GM13976 (cell line): ENCODE data around the gene NPW.

ENCODE experiments used
- DNase-seq: peaks from one replicate; pipeline ENCODE4 v3.0.0; 2012; ENCODE audit warnings: low spot score
- in situ Hi-C: fragments of 300-500 bp; cut with MboI; formaldehyde crosslinking; loops from one replicate; pipeline ENCODE4 v1.12.0; 2022; ENCODE audit warnings: low sequenced_read_pairs, mixed read lengths, inconsistent platforms; ENCODE audit not compliant: unreplicated experiment
- TF ChIP-seq, protein P1 (sequence below): IDR thresholded peaks from 2 replicates; pipeline ENCODE4 v1.5.1; 2012; ENCODE audit warnings: borderline replicate concordance, mild to moderate bottlenecking; ENCODE audit not compliant: insufficient read depth; ENCODE audit errors: extremely low read depth, missing control alignments, control extremely low read depth

NPW gene

GRCh38 chr16:2056077-2056476, 36.5 kb downstream of the NPW start:
- in situ Hi-C loops = no loop called here
- TF ChIP-seq, protein P1, sequence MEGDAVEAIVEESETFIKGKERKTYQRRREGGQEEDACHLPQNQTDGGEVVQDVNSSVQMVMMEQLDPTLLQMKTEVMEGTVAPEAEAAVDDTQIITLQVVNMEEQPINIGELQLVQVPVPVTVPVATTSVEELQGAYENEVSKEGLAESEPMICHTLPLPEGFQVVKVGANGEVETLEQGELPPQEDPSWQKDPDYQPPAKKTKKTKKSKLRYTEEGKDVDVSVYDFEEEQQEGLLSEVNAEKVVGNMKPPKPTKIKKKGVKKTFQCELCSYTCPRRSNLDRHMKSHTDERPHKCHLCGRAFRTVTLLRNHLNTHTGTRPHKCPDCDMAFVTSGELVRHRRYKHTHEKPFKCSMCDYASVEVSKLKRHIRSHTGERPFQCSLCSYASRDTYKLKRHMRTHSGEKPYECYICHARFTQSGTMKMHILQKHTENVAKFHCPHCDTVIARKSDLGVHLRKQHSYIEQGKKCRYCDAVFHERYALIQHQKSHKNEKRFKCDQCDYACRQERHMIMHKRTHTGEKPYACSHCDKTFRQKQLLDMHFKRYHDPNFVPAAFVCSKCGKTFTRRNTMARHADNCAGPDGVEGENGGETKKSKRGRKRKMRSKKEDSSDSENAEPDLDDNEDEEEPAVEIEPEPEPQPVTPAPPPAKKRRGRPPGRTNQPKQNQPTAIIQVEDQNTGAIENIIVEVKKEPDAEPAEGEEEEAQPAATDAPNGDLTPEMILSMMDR = no peak

GRCh38 chr16:2056681-2057407, 37.3 kb downstream of the NPW start:
- in situ Hi-C loops = no loop called here
- no peak for DNase-seq

More at GRCh38 chr16:2056077-2056476, 36.5 kb downstream of the NPW start:
- DNase-seq = no peak

GRCh38 chr16:2057438-2057837, 37.9 kb downstream of the NPW start:
- in situ Hi-C loops = no loop called here
- no peak for DNase-seq
- TF ChIP-seq, protein P1 = no peak

More at GRCh38 chr16:2056681-2057407, 37.3 kb downstream of the NPW start:
- TF ChIP-seq, protein P1 = no peak

- in situ Hi-C loops = no loop called here
- DNase-seq = no peak
- TF ChIP-seq, protein P1 = no peak
Measured at GRCh38 chr16:2058420-2058819, 38.8 kb downstream of the NPW start.

DNA sequence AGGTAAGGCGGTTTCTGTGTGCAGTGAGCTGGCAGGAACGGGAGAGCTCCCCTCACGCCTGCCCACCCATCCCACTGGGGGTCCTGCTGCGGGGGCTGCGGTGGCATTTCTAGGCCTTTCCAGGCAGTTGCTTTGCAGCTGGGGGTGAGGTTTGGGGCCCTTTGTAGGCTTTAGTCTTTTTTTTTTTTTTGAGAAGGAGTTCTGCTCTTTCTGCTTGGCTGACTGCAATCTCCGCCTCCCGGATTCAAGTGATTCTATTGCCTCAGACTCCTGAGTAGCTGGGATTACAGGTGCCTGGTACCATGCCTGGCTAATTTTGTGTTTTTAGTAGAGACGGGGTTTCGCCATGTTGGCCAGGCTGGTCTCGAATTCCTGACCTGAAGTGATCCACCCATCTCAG, 39.3 kb downstream of the NPW start:
- DNase-seq = no peak
- in situ Hi-C loops = no loop called here
- TF ChIP-seq, protein P1 = no peak

GRCh38 chr16:2060346-2060745, 40.8 kb downstream of the NPW start:
- no peak for DNase-seq
- TF ChIP-seq, protein P1 = no peak
- in situ Hi-C loops = no loop called here

GRCh38 chr16:2061023-2061422, 41.4 kb downstream of the NPW start:
- TF ChIP-seq, protein P1 = no peak
- in situ Hi-C loops = no loop called here
- no peak for DNase-seq
